HFFc6 (cell line): ENCODE results near the gene CHD5. TPM values are rescaled to one million over a fixed set of nuclear protein-coding genes. Genes with fewer than 3 reads are reported as not detected.

ENCODE experiments used
- DNase-seq: peaks from one replicate; pipeline ENCODE4 v3.0.0-alpha.2; 2018
- H3K27ac Mint-ChIP-seq: 2 replicates; pipeline ENCODE4 v1.8.0; 2020; ENCODE audit warnings: mild to moderate bottlenecking, mixed read lengths
- H3K27me3 Mint-ChIP-seq: 2 replicates; pipeline ENCODE4 v1.8.0; 2021; ENCODE audit warnings: mild to moderate bottlenecking, moderate library complexity, mixed read lengths; ENCODE audit not compliant: insufficient read depth
- H3K36me3 Mint-ChIP-seq: 2 replicates; pipeline ENCODE4 v1.8.0; 2021; ENCODE audit warnings: low read depth, mixed read lengths
- H3K4me1 Mint-ChIP-seq: 2 replicates; pipeline ENCODE4 v1.8.0; 2020; ENCODE audit warnings: low read depth, mixed read lengths
- H3K4me3 Mint-ChIP-seq: 2 replicates; pipeline ENCODE4 v1.8.0; 2020; ENCODE audit warnings: mild to moderate bottlenecking, moderate library complexity, mixed read lengths
- H3K9me3 Mint-ChIP-seq: 2 replicates; pipeline ENCODE4 v1.8.0; 2020; ENCODE audit warnings: mild to moderate bottlenecking, mixed read lengths
- total RNA-seq, 6 experiments: library from RNA; stranded (reverse); fragmentation: NEBNext Ultra II Directional; extraction: Animal tissue kit (Norgen Biotek cat#: 25700); gene quantifications; 2 replicates in 1 of 6; 3 replicates in 5 of 6; pipeline ENCODE4 v1.2.3, GENCODE V29; 2021
- TF ChIP-seq, protein P1 (sequence below): fragments of 200-600 bp; sonication (generic); IDR thresholded peaks from 2 replicates; pipeline ENCODE4 v1.5.0; 2021; ENCODE audit warnings: antibody characterized with exemption, mild to moderate bottlenecking

CHD5 gene
- total RNA-seq, 6 experiments from 2014 or later = 0.05 to 0.36 (median 0.16) TPM; not detected in 2

DNA sequence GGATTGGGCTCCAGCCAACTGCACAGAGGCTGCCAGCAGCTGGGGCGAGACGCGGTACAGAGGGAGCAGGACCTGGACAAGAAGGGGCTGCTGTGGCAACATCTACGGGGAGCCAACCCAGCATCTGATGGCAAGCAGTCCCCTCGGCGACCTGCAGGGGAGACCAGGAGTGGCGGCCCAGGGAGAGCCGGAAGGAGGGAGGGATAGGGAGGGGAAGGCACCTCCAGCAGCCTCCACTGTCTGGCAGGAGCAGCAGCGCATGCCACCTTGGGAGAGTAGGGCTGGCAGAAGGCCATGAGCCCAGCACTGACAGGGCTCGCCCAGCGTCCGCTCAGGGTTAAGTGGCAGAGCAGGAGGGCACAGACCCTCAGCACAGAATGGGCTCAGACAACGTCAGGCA, 17.3 kb downstream of the CHD5 start:
- TF ChIP-seq, protein P1, sequence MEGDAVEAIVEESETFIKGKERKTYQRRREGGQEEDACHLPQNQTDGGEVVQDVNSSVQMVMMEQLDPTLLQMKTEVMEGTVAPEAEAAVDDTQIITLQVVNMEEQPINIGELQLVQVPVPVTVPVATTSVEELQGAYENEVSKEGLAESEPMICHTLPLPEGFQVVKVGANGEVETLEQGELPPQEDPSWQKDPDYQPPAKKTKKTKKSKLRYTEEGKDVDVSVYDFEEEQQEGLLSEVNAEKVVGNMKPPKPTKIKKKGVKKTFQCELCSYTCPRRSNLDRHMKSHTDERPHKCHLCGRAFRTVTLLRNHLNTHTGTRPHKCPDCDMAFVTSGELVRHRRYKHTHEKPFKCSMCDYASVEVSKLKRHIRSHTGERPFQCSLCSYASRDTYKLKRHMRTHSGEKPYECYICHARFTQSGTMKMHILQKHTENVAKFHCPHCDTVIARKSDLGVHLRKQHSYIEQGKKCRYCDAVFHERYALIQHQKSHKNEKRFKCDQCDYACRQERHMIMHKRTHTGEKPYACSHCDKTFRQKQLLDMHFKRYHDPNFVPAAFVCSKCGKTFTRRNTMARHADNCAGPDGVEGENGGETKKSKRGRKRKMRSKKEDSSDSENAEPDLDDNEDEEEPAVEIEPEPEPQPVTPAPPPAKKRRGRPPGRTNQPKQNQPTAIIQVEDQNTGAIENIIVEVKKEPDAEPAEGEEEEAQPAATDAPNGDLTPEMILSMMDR = peak; percentile 41
- peaks cover 63% of the 10 kb centered on the region for H3K27me3 Mint-ChIP-seq
- H3K4me3 Mint-ChIP-seq = no peak overlapping the region
- H3K36me3 Mint-ChIP-seq = no peaks in the 10 kb centered on the region
- DNase-seq = no peak
- H3K9me3 Mint-ChIP-seq = no peaks in the 10 kb centered on the region
- peaks cover 5% of the 10 kb centered on the region for H3K4me1 Mint-ChIP-seq
- H3K27ac Mint-ChIP-seq = no peak overlapping the region

DNA sequence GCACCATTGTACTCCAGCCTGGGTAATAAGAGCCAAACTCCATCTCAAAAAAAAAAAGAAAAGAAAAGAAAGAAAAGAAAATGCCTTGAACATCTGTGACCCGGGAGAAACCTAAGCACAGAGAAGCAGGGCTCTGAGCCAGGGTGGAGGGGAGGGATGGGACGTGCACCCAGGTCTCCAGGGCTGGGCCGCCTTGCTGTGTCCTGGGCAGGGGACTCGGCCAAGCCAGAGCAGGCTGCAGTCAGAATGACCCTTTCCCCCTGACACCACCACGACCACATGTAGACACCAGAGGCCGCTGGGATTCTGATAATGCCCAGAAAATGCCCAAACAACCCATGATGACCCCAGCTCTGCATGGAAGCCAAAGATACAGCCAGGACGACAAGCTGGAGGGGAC, 17.8 kb downstream of the CHD5 start:
- H3K4me1 Mint-ChIP-seq = peaks cover 9% of the 10 kb centered on the region
- peaks cover 63% of the 10 kb centered on the region for H3K27me3 Mint-ChIP-seq
- H3K27ac Mint-ChIP-seq = no peak overlapping the region
- no peak for DNase-seq
- TF ChIP-seq, protein P1 = no peak
- H3K36me3 Mint-ChIP-seq = no peaks in the 10 kb centered on the region
- no peak overlapping the region for H3K4me3 Mint-ChIP-seq
- H3K9me3 Mint-ChIP-seq = no peaks in the 10 kb centered on the region

DNA sequence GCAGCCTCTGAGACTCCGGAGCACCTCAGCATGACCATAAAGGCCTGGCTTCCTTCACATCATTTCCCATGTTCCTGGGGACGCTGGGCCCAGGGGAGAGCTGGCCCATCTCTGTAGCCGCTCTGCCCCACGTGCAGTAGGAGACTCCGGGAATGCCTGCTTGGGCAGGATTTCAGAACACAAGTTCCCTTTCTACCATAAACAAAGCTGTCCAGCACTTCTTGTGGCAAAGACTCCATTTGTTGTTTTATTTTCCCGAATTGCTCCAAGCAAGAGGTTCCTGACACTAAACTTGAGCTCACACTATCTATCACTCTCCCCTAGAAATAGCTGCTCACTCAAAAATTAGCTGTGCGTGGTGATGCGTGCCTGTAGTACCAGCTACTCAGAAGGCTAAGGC, 21.9 kb downstream of the CHD5 start:
- TF ChIP-seq, protein P1 = no peak
- no peak overlapping the region for H3K27ac Mint-ChIP-seq
- H3K4me3 Mint-ChIP-seq = no peak overlapping the region
- no peak for DNase-seq
- no peaks in the 10 kb centered on the region for H3K9me3 Mint-ChIP-seq
- H3K4me1 Mint-ChIP-seq = peaks cover 11% of the 10 kb centered on the region
- H3K36me3 Mint-ChIP-seq = no peaks in the 10 kb centered on the region
- peaks cover 42% of the 10 kb centered on the region for H3K27me3 Mint-ChIP-seq

DNA sequence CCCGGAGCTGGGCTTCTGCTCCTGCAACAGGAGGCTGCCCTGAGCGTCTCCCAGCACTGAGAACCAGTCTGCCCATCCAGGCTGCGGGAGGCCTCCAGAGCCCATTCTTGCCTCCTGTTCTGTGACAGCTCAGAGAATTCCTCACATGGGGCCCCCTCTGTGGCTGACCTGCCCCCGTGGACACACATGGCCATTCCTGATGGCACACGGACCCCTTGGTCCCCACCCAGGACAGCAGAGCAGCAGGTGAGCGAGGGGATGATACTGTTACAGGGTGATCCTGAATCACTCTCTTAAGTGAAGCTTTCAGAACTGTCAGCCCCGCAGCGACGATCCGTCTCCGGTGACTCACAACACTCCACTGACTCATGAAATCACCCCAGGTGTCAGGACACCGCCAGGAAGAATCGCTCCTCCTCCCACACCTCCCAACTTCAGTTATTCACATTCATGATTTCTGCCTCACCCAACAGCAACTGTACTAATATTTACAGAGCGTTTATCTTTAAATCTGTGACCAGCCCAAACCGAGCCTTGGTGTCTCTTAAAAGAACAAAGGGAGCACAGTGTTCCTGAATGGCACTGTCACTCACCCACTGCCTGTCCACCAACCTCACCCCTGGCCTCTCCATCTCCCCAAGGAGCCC, 22.5 kb downstream of the CHD5 start:
- Mint-ChIP-seq H3K9me3 (no peaks in the 10 kb centered on the region), H3K27ac (no peak overlapping the region)
- DNase-seq = peak; percentile 24

DNA sequence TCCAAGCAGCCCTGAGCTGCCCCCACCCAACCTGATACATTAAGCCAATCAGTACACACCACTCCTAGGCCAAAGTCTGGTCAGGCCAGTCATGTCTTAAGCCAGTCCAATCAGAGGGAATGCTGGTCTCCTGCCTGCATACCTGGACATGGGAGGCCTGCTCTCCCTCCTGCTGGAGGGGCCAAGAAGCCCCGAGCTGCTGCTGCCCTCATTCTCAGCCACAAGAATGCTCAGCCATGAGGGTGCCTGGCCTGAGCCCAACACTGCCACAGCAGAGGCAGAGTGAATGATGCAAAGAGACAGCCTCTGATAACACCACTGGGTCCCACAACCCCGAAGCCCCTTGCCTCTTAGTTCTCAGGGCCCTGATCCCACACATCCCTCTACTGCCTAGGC, 23.0 kb downstream of the CHD5 start:
- Mint-ChIP-seq H3K4me3 (no peak overlapping the region), H3K9me3 (no peaks in the 10 kb centered on the region), H3K27ac (no peak overlapping the region), H3K4me1 (peaks cover 11% of the 10 kb centered on the region), H3K36me3 (no peaks in the 10 kb centered on the region), H3K27me3 (peaks cover 43% of the 10 kb centered on the region)
- no peak for DNase-seq
- TF ChIP-seq, protein P1 = no peak

More for the DNA sequence above, 22.5 kb downstream of the CHD5 start:
- H3K4me1 Mint-ChIP-seq = peaks cover 11% of the 10 kb centered on the region
- H3K4me3 Mint-ChIP-seq = no peak overlapping the region
- no peaks in the 10 kb centered on the region for H3K36me3 Mint-ChIP-seq
- peaks cover 43% of the 10 kb centered on the region for H3K27me3 Mint-ChIP-seq
- TF ChIP-seq, protein P1 = no peak
